GM12865 (cell line): Measurements from ENCODE around the gene APOD.

Source experiments
- DNase-seq: peaks from one replicate; pipeline ENCODE4 v3.0.0; 2010; ENCODE audit warnings: low read depth
- H3K4me3 ChIP-seq: 2 replicates; pipeline ENCODE4 v1.5.1; 2011; ENCODE audit warnings: mild to moderate bottlenecking, low read depth, low read length, control low read depth
- TF ChIP-seq, protein P1 (sequence below): IDR thresholded peaks from 2 replicates; pipeline ENCODE4 v1.5.1; 2011; ENCODE audit warnings: low read length, control low read depth, low read depth, inconsistent platforms; ENCODE audit not compliant: insufficient read depth; ENCODE audit errors: missing control alignments

The APOD gene

GRCh38 chr3:195565716-195566115 lies 18.0 kb downstream of the APOD start:
- TF ChIP-seq, protein P1, sequence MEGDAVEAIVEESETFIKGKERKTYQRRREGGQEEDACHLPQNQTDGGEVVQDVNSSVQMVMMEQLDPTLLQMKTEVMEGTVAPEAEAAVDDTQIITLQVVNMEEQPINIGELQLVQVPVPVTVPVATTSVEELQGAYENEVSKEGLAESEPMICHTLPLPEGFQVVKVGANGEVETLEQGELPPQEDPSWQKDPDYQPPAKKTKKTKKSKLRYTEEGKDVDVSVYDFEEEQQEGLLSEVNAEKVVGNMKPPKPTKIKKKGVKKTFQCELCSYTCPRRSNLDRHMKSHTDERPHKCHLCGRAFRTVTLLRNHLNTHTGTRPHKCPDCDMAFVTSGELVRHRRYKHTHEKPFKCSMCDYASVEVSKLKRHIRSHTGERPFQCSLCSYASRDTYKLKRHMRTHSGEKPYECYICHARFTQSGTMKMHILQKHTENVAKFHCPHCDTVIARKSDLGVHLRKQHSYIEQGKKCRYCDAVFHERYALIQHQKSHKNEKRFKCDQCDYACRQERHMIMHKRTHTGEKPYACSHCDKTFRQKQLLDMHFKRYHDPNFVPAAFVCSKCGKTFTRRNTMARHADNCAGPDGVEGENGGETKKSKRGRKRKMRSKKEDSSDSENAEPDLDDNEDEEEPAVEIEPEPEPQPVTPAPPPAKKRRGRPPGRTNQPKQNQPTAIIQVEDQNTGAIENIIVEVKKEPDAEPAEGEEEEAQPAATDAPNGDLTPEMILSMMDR, result no peak
- no peak for DNase-seq
- no peak overlapping the region for H3K4me3 ChIP-seq

DNA sequence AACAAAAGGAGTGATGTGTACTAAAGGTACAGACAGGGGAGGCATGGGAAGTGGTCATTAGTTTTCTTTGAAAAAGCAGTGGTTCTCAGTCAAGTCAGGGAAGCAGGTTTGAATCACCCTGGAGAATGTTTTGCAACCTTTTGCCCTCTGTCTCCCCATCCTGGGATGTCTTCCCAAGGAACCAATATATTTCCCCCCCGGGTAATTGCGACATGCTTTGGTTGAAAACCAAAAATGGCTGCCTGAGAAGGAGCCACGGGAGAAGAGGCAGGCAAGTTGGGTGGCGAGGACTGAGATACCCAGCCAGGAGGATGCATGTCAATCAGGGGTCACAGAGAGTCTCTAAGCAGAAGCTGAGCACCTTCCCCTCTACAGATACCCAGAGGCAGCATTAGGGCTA lies 20.4 kb downstream of the APOD start:
- TF ChIP-seq, protein P1, result no peak
- no peak for DNase-seq
- no peak overlapping the region for H3K4me3 ChIP-seq

- H3K4me3 ChIP-seq, result no peak overlapping the region
- DNase-seq, result no peak
- TF ChIP-seq, protein P1, result no peak
Measured at GRCh38 chr3:195559723-195560409, 23.9 kb downstream of the APOD start.

GRCh38 chr3:195558602-195559001 lies 25.1 kb downstream of the APOD start:
- peak; percentile 69 for DNase-seq
- no peak overlapping the region for H3K4me3 ChIP-seq
- TF ChIP-seq, protein P1, result peak; percentile 58

- TF ChIP-seq, protein P1, result no peak
- DNase-seq, result no peak
Measured at GRCh38 chr3:195557322-195557721, 26.4 kb downstream of the APOD start.

GRCh38 chr3:195556390-195556789 lies 27.4 kb downstream of the APOD start:
- TF ChIP-seq, protein P1, result peak; percentile 11
- no peak overlapping the region for H3K4me3 ChIP-seq
- no peak for DNase-seq

More at GRCh38 chr3:195557322-195557721, 26.4 kb downstream of the APOD start:
- no peak overlapping the region for H3K4me3 ChIP-seq

GRCh38 chr3:195555110-195555509 lies 28.6 kb downstream of the APOD start:
- H3K4me3 ChIP-seq, result no peak overlapping the region
- TF ChIP-seq, protein P1, result no peak
- no peak for DNase-seq
